Stimulated activated CD4-positive, alpha-beta T cell treated with anti-CD3 and anti-CD28 coated beads, Interleukin-15, amount 100 ng/mL, for 1 hour (primary cell): Measurements from ENCODE around the gene KCP.

Source experiments
- DNase-seq, 2 donors: peaks; one replicate each; pipeline ENCODE4 v3.0.0-alpha.2; 2020; ENCODE audit warnings: low read depth in 1 of 2, low spot score in 1 of 2

KCP gene

GRCh38 chr7:128830231-128831177 lies 80.0 kb downstream of the KCP start, which contains the start of gene FLNC:
TSS of gene FLNC (plus strand) at chr7:128830406. CDS start at chr7:128830638, 232 bp downstream.
- no peak for DNase-seq

GRCh38 chr7:128829391-128830166 lies 80.9 kb downstream of the KCP start:
- no peak for DNase-seq

GRCh38 chr7:128827971-128828711 lies 82.4 kb downstream of the KCP start:
- DNase-seq = no peak

GRCh38 chr7:128827248-128827958 lies 83.1 kb downstream of the KCP start:
- DNase-seq = no peak

DNA sequence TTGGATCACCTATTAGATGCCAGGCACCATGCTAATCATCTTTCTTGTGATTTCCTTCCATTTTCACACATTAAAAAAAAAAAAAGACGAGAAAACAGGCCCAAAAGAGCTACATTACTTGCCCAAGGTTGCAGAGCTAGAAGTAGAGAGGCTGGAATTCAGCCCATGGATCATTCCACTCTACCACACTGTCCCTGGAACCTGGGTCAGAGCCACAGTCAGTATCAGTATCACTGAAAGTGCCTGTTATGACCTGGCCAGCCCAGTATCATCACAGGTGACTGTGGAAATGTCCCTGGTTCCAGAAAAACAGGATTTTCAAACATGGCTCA lies 83.6 kb downstream of the KCP start:
- DNase-seq = no peak
